NCI-H2196 (cell line): ENCODE measurements around the gene SLC9A9.
"Not testable (repeated sequence)": the region's sequence is repeated elsewhere in the genome, so short reads cannot be mapped to it uniquely, and the experiment has no call there.

Experiments used
- DNase-seq: peaks from one replicate; lab custom pipeline; 2025; ENCODE audit not compliant: unreplicated experiment; lab: John Stamatoyannopoulos, UW

The SLC9A9 gene

GRCh38 chr3:143476965-143477640, 371.2 kb downstream of the SLC9A9 start:
- DNase-seq: no peak

- DNase-seq: no peak
Observed at GRCh38 chr3:143475981-143476380, 372.3 kb downstream of the SLC9A9 start.

GRCh38 chr3:143472731-143473523, 375.3 kb downstream of the SLC9A9 start:
- DNase-seq: no peak

- no peak for DNase-seq
Observed at GRCh38 chr3:143471705-143472104, 376.6 kb downstream of the SLC9A9 start.

- DNase-seq: no peak
Observed at GRCh38 chr3:143469159-143469558, 379.1 kb downstream of the SLC9A9 start.

GRCh38 chr3:143465666-143466065, 382.6 kb downstream of the SLC9A9 start:
- DNase-seq: no peak

- DNase-seq: no peak
Observed at GRCh38 chr3:143464850-143465249, 383.4 kb downstream of the SLC9A9 start.

- no peak for DNase-seq
Observed at GRCh38 chr3:143455480-143455879, 392.8 kb downstream of the SLC9A9 start.

- DNase-seq: no peak
Observed at GRCh38 chr3:143450632-143451031, 397.6 kb downstream of the SLC9A9 start.

- no peak for DNase-seq
Observed at GRCh38 chr3:143447491-143447890, 400.8 kb downstream of the SLC9A9 start.

- no peak for DNase-seq
Observed at GRCh38 chr3:143445118-143445517, 403.1 kb downstream of the SLC9A9 start.

- DNase-seq: no peak
Observed at GRCh38 chr3:143443851-143444331, 404.4 kb downstream of the SLC9A9 start.

- no peak for DNase-seq
Observed at GRCh38 chr3:143442814-143443447, 405.3 kb downstream of the SLC9A9 start.

- no peak for DNase-seq
Observed at GRCh38 chr3:143441516-143442171, 406.6 kb downstream of the SLC9A9 start.

GRCh38 chr3:143439817-143440216, 408.5 kb downstream of the SLC9A9 start:
- DNase-seq: no peak

GRCh38 chr3:143437405-143437804, 410.9 kb downstream of the SLC9A9 start:
- DNase-seq: no peak

GRCh38 chr3:143436231-143436930, 411.9 kb downstream of the SLC9A9 start:
- DNase-seq: no peak

- DNase-seq: no peak
Observed at GRCh38 chr3:143433787-143434378, 414.4 kb downstream of the SLC9A9 start.

- not testable (repeated sequence) for DNase-seq
Observed at GRCh38 chr3:143431298-143431697, 417.0 kb downstream of the SLC9A9 start.

GRCh38 chr3:143430568-143430967, 417.7 kb downstream of the SLC9A9 start:
- DNase-seq: no peak
